ENCODE data around the gene CACNG3.

Gene CACNG3

GRCh38 chr16:24308200-24308599 lies 52.1 kb downstream of the CACNG3 start:
- H3K79me2 ChIP-seq (ENCODE audit: control insufficient read depth, low read length): no peaks in the 10 kb centered on the region
- no peaks in the 10 kb centered on the region for H3K9me3 ChIP-seq (ENCODE audit: control insufficient read depth, insufficient read depth, low read length)
- H3K9me2 ChIP-seq (replicated peaks; ENCODE audit: control insufficient read depth, low read length): no peaks in the 10 kb centered on the region
- no peaks in the 10 kb centered on the region for H3K4me1 ChIP-seq (ENCODE audit: control insufficient read depth, low read length)
- no peaks in the 10 kb centered on the region for H3K27me3 ChIP-seq (ENCODE audit: control insufficient read depth, low read length)
- H3K4me2 ChIP-seq (ENCODE audit: low read length): no peak overlapping the region
- H3F3A ChIP-seq (ENCODE audit: control insufficient read depth, insufficient read depth): no peaks in the 10 kb centered on the region
- no peaks in the 10 kb centered on the region for H4K20me1 ChIP-seq (ENCODE audit: control insufficient read depth, insufficient read depth, low read depth, low read length)
- TF ChIP-seq CTCF (IDR thresholded peaks at IDR 0.05; ENCODE audit: low read depth, low read length, poor library complexity, severe bottlenecking): no peak
- no peak for TF ChIP-seq EZH2phosphoT487 (IDR thresholded peaks at IDR 0.05; ENCODE audit: borderline replicate concordance, low read length)
- no peak overlapping the region for H3K27ac ChIP-seq (ENCODE audit: low read depth, low read length)
- H3K4me3 ChIP-seq (ENCODE audit: low read length): no peak overlapping the region
- H3K36me3 ChIP-seq (ENCODE audit: control insufficient read depth, low read length): no peaks in the 10 kb centered on the region

GRCh38 chr16:24309258-24310142 lies 53.4 kb downstream of the CACNG3 start:
- Histone ChIP-seq H4K20me1 (ENCODE audit: control insufficient read depth, insufficient read depth, low read depth, low read length) (no peaks in the 10 kb centered on the region), H3K4me2 (ENCODE audit: low read length) (no peak overlapping the region), H3K27ac (ENCODE audit: low read depth, low read length) (no peak overlapping the region), H3K27me3 (ENCODE audit: control insufficient read depth, low read length) (no peaks in the 10 kb centered on the region), H3K4me1 (ENCODE audit: control insufficient read depth, low read length) (no peaks in the 10 kb centered on the region), H3K9me2 (replicated peaks; ENCODE audit: control insufficient read depth, low read length) (no peaks in the 10 kb centered on the region), H3F3A (ENCODE audit: control insufficient read depth, insufficient read depth) (no peaks in the 10 kb centered on the region), H3K9me3 (ENCODE audit: control insufficient read depth, insufficient read depth, low read length) (no peaks in the 10 kb centered on the region), H3K4me3 (ENCODE audit: low read length) (no peak overlapping the region), H3K36me3 (ENCODE audit: control insufficient read depth, low read length) (no peaks in the 10 kb centered on the region), H3K79me2 (ENCODE audit: control insufficient read depth, low read length) (no peaks in the 10 kb centered on the region)
- TF ChIP-seq CTCF (IDR thresholded peaks at IDR 0.05; ENCODE audit: low read depth, low read length, poor library complexity, severe bottlenecking): no peak
- TF ChIP-seq EZH2phosphoT487 (IDR thresholded peaks at IDR 0.05; ENCODE audit: borderline replicate concordance, low read length): no peak

GRCh38 chr16:24315343-24315742 lies 59.2 kb downstream of the CACNG3 start:
- H3K36me3 ChIP-seq (ENCODE audit: control insufficient read depth, low read length): no peaks in the 10 kb centered on the region
- H3K4me3 ChIP-seq (ENCODE audit: low read length): no peak overlapping the region
- H3K9me3 ChIP-seq (ENCODE audit: control insufficient read depth, insufficient read depth, low read length): no peaks in the 10 kb centered on the region
- H3K4me2 ChIP-seq (ENCODE audit: low read length): no peak overlapping the region
- no peak overlapping the region for H3K27ac ChIP-seq (ENCODE audit: low read depth, low read length)
- TF ChIP-seq CTCF (IDR thresholded peaks at IDR 0.05; ENCODE audit: low read depth, low read length, poor library complexity, severe bottlenecking): no peak
- no peak for TF ChIP-seq EZH2phosphoT487 (IDR thresholded peaks at IDR 0.05; ENCODE audit: borderline replicate concordance, low read length)
- H3K27me3 ChIP-seq (ENCODE audit: control insufficient read depth, low read length): no peaks in the 10 kb centered on the region
- no peaks in the 10 kb centered on the region for H3K4me1 ChIP-seq (ENCODE audit: control insufficient read depth, low read length)
- H3K9me2 ChIP-seq (replicated peaks; ENCODE audit: control insufficient read depth, low read length): no peaks in the 10 kb centered on the region
- H3F3A ChIP-seq (ENCODE audit: control insufficient read depth, insufficient read depth): no peaks in the 10 kb centered on the region
- no peaks in the 10 kb centered on the region for H4K20me1 ChIP-seq (ENCODE audit: control insufficient read depth, insufficient read depth, low read depth, low read length)
- no peaks in the 10 kb centered on the region for H3K79me2 ChIP-seq (ENCODE audit: control insufficient read depth, low read length)

All from DOHH2 (cell line).